ENCODE measurements around the gene WDR1.

Gene WDR1

DNA sequence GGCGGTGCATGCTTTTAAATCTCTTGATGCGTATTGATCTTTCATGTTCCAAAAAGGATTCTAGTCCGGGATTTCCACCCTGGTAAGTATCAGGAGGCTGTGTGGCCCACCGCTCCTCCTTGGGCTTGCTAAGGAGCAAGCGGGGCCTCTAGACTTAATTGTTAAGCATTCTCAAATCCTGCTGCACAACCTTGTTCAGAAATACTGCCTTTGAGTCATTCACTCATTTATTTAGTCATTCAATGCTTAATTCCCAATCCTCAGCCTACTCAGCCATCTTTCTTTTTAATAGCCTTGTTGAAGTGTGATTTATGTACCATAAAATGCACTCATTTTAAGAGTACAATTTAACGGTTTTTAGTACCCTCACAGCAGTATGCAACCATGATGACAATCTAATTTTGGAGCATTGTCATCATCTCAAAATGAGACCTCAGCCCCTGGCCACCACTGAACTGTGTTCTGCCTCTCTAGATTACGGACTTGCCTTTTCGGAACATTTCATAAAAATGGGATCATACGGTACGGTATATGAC, 79.7 kb downstream of the WDR1 start:
- no peak for DNase-seq (ENCODE audit: low spot score)

- no peak for DNase-seq (ENCODE audit: low spot score)
Observed at GRCh38 chr4:10035130-10035529, 81.5 kb downstream of the WDR1 start.

GRCh38 chr4:10034612-10035104, 81.9 kb downstream of the WDR1 start:
- DNase-seq (ENCODE audit: low spot score): no peak

- DNase-seq (ENCODE audit: low spot score): no peak
Observed at GRCh38 chr4:10034136-10034535, 82.5 kb downstream of the WDR1 start.

DNA sequence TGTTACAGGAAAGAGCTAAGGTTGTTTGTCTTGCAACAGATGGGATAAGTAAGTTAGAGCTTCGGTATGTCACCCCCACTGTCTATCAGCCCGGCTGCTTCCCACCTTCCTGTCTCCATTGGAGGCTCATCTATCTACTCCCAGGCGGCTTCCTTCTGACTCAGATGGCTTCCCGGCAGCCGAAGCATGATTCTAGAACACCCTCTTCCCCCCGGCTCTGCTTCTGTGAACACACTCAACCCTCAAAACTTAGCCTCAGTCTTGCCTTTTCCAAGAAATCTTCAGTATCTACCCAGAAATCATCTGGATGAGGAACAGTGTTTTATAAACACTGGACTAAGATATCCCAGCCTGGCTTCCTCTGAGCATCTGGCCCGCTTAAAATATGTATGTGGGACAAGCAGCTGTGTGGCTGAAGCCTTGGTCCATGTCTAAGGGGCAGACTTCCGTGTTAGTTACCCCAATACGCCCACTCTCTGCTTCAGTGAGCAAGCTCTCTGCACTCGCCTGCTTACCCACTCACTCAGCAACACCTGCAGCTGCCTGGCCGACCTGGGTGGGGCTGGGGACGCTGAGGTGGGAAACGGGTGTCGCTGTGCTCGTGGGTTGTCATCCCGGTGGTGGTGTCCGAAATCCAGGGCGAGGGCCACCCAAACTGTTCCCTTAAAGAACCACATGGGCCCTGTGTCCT, 83.3 kb downstream of the WDR1 start:
- DNase-seq (ENCODE audit: low spot score): no peak

- no peak for DNase-seq (ENCODE audit: low spot score)
Observed at GRCh38 chr4:10032625-10033024, 84.0 kb downstream of the WDR1 start.

DNA sequence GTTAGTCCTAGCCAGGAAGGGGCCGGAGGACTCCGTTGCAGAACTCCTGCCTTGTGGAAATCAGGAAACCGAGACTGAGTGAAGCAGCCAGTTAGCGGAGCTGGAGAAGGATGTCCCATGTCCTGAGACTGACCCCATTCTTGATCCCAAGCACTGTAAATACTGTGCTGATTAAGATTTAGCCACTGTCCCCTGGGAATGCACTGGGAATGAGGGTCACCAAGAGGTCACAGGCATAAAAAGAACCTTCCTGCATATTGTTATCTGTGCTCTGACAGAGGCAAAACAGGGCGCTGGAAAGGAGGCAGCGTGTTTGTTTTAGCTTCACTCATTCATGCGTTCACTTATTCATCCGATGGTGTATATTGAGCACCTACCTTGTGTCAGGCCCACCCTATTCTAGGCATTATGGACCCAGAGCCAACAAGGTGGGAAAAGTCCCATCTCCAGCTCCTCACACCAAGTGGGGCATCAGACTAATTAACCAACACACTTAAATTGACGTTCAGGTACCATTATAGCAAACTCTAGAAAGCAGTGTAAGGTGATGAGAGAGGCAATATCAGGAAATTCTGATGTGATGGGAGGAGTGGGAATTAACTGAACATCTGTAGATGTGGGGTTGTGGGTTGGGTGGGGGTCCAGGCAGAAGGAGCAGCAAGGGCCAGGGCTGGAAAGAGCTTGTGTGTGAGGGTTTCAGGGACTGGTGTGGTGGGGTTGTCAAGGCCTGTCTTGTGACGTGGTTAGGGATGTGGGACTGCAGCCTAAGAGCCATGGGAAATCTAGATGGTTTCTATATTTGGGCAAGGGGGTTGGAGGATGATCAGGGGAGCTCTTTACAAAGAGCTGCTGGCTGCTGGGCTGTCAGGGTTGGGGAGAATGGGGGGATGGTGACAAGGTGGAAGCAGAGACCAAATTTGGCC, 84.7 kb downstream of the WDR1 start:
- DNase-seq (ENCODE audit: low spot score): no peak

DNA sequence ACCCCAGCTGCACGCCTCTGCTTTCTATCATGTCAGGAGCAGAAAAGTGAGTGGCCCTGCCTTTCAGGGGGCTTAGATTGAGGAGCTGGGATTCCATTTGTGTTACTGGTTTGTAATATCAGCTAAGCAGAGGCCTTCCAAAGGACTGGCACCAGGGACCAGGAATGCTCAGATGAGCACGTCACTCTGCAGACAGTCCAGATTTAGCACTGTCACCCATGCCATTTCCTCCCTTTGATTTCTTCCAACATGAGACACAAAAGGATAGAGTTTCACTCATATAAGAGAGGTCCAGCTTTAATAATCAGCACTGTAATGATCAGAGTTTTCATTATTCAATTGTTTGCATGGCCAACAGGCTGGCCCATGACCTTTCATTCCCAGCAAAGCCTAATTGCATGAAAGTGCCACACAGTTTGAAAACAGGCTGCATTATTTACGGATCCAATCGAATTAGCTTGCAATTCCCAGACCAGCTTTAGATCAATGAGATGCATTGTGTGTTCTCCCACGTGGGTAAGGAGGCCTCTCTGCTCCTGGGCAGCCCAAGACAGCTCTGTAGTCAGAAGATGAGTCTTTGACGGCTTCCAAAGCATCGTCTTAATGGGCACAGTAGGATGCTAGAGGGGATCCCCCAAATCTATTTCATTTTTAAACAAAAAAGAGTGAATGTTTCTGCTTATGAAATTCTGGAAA, 85.5 kb downstream of the WDR1 start:
- no peak for DNase-seq (ENCODE audit: low spot score)

DNA sequence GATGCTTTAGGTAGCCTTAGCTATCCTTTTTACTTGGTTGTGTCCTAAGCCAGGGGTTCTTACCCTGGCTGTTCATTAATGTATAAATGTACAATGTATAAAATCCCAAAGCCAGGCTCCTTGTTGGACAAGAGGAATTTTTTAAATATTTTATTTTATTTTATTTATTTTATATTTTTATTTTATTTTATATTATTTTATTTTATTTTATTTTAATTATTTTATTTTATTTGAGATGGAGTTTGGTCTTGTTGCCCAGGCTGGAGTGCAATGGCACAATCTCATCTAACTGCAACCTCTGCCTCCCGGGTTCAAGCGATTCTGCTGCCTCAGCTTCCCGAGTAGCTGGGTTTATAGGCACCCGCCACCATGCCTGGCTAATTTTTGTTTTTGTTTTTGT, 87.2 kb downstream of the WDR1 start:
- no peak for DNase-seq (ENCODE audit: low spot score)

DNA sequence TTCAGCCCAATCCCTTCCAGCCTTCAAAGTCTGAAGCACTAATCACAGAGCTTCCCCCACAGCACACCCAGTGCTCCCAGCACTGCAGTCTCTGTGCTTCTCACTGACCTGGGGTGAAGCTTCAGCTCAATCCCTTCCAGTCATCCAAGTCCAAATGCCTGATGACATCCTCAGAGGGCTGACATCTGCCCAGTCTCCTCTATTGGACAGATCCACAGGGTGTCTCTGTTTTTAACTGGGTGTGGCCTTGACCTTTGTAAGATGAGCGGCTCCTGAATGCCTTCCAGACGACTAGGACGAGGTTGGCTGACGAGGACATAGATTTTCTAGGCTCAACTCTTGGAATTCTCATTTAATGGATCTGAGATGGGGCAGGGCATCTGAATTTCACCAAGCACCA, 87.7 kb downstream of the WDR1 start:
- no peak for DNase-seq (ENCODE audit: low spot score)

DNA sequence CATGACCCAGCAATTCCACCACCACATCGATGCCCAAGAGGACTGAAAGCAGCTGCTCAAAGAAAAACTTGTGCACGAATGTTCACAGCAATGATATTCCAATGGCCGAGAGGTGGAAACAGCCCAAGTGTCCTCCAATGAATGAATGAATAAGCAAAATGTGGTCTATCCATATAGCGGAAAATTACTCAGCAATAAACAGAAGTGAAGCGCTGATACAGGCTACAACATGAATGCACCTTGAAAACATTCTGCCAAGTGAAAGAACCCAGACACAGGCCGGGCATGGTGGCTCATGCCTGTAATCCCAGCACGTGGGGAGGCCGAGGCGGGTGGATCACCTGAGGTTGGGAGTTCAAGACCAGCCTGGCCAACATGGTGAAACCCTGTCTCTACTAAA, 90.1 kb downstream of the WDR1 start:
- DNase-seq (ENCODE audit: low spot score): no peak

DNA sequence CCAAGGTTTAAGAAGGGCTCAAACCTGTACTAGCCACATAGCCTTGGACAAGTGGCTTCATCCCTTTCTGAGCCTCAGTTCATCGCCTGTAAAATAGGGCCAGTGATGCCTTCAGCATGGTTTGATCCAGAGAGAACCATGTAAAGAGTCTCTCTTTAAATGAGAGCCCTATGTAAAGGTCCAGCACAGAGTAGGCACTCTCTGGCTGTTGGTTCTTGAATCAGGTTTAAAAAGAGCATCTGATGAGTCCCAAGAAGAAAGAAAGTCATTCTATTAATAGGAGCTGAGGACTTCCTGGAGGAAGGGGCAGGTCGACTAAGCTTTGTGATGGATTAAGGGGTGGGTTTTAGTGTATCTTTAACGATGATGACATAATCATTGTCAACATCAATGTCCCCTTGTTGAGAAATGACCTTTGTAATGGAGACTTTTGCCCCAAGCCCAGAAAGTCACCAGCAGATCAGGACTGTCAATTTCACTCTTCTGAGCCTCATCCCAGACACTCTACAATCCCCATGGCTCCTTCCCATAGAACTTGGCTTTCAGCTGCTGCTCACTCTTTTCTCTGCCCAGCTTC, 91.3 kb downstream of the WDR1 start:
- peak; percentile 40 for DNase-seq (ENCODE audit: low spot score)
